ENCODE data around the gene CHRNA5.
"Not testable (repeated sequence)": the region's sequence is repeated elsewhere in the genome, so short reads cannot be mapped to it uniquely, and the experiment has no call there.

CHRNA5 gene

DNA sequence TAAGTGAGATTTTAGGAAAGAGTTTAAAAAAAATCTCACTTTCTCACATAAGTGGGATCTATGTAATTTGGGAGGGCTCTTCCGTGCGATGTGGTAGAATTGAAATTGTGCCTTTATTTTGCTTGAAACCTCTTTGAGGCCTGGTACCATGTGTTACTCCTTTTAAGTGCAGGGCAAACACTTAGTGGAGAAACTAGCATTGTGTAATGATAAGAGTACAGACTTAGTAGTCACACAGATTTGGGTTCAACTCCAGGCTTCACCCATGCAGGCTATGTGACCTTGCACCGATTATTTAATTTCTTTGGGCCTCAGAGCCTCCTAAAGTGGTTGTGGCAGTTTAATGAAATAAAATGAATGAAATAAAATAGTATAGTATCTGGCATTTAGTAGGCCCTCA lies 22.7 kb upstream of the CHRNA5 start:
- POLR2A ChIA-PET (ENCODE audit: low non-redundant PET): no interaction called here
- CTCF ChIA-PET: interaction anchor here (0.6 kb wide), 1 partner anchor 74 kb away, joined by 4 read pairs; no protein-coding TSS in a partner anchor

DNA sequence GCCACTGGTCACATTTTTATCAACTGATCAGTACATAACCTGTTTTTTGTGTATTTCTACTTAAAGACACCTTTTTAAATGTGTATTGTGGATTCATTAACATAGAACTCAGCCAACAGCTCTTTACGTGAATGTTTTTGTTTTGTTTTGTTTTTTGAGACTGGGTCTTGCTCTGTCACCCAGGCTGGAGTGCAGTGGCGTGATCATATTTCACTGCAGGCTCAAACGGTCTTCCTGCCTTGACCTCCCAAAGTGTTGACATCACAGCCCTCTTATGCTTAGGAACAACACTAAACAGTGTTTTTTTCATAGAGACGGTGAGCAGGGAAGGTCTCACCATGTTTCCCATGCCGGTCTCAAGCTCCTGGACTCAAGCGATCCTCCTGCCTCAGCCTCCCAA lies 15.1 kb upstream of the CHRNA5 start:
- no peak overlapping the region for H3K27ac ChIP-seq
- TF ChIP-seq, protein P1, sequence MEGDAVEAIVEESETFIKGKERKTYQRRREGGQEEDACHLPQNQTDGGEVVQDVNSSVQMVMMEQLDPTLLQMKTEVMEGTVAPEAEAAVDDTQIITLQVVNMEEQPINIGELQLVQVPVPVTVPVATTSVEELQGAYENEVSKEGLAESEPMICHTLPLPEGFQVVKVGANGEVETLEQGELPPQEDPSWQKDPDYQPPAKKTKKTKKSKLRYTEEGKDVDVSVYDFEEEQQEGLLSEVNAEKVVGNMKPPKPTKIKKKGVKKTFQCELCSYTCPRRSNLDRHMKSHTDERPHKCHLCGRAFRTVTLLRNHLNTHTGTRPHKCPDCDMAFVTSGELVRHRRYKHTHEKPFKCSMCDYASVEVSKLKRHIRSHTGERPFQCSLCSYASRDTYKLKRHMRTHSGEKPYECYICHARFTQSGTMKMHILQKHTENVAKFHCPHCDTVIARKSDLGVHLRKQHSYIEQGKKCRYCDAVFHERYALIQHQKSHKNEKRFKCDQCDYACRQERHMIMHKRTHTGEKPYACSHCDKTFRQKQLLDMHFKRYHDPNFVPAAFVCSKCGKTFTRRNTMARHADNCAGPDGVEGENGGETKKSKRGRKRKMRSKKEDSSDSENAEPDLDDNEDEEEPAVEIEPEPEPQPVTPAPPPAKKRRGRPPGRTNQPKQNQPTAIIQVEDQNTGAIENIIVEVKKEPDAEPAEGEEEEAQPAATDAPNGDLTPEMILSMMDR (conservative IDR thresholded peaks at IDR 0.05; ENCODE audit: low read depth): no peak
- DNase-seq (ENCODE audit: low spot score): no peak
- ChIA-PET POLR2A (ENCODE audit: low non-redundant PET) (interaction anchor here (0.8 kb wide), 1 partner anchor 7 kb away, joined by 4 read pairs; no protein-coding TSS in a partner anchor), CTCF (interaction anchor here (0.7 kb wide), 1 partner anchor 109 kb away, joined by 3 read pairs; no protein-coding TSS in a partner anchor)

More for the DNA sequence above, 22.7 kb upstream of the CHRNA5 start:
- no peak overlapping the region for H3K27ac ChIP-seq
- no peak for DNase-seq (ENCODE audit: low spot score)
- TF ChIP-seq, protein P1 (conservative IDR thresholded peaks at IDR 0.05; ENCODE audit: low read depth): no peak

DNA sequence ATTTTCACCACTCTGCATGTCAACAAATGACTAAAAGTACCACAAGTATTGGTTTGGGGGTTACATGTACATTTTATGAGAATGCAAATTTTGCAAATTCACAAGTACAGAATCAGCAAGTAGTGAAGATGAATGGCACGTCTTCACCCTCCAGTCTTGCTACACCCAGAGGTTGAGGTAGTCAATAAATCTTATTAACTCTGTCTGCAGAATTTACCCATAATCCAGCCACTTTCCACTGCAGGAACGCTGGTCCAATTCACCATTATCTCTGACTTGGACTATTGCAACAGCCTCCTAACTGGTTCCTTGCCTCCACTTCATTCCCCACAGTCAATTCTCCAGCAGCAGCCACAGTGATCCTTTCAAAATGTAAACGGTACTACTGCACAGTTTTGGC lies 14.5 kb upstream of the CHRNA5 start:
- CTCF ChIA-PET: interaction anchor here (0.7 kb wide), 1 partner anchor 108 kb away, joined by 3 read pairs; no protein-coding TSS in a partner anchor
- POLR2A ChIA-PET (ENCODE audit: low non-redundant PET): no interaction called here
- H3K27ac ChIP-seq: no peak overlapping the region

DNA sequence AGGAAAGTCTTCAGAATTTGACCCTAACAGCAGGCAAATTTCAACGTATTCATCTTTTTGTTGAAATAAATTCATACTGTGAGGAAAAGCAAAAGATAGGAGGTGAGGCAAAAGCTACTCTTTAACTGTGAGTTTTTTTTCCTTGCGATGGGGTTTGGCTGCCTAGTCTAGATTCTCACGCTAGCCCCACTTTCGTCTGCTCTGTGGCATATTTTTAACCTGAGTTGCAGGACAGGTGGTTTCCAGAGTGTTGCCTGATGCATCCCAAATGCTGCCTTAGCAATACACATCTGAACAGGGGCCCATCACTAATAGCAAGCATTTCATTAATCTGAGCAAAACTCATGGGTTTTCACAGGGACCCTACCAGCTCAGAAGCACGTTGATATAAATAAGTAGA lies 13.4 kb upstream of the CHRNA5 start:
- POLR2A ChIA-PET (ENCODE audit: low non-redundant PET): no interaction called here
- no peak for DNase-seq (ENCODE audit: low spot score)

More for the DNA sequence above, 14.5 kb upstream of the CHRNA5 start:
- no peak for DNase-seq (ENCODE audit: low spot score)
- TF ChIP-seq, protein P1 (conservative IDR thresholded peaks at IDR 0.05; ENCODE audit: low read depth): no peak

DNA sequence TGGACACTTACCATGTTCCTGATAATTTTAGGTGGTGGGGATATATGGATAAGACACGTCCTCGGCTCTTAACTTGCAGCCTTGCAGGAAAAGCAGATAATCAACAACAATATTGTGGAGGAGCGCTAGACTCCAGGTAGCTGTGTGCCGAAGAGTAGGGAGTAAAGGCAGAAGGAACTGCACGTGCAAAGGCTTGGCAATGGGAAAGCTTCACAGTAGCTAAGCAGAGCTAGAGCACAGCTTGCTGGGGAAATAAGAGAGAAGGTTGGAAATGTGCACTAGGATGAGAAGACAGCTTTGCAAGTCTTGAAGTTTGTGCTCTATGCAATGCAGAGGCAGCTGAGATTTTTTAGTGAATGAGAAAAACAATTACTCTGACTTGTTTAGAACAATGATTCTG lies 12.7 kb upstream of the CHRNA5 start:
- no peak overlapping the region for H3K27ac ChIP-seq
- no peak for DNase-seq (ENCODE audit: low spot score)
- POLR2A ChIA-PET (ENCODE audit: low non-redundant PET): no interaction called here
- CTCF ChIA-PET: interaction anchor here (0.6 kb wide), 1 partner anchor 12 kb away, joined by 3 read pairs; no protein-coding TSS in a partner anchor
- TF ChIP-seq, protein P1 (conservative IDR thresholded peaks at IDR 0.05; ENCODE audit: low read depth): no peak

More for the DNA sequence above, 13.4 kb upstream of the CHRNA5 start:
- CTCF ChIA-PET: interaction anchor here (0.7 kb wide), 1 partner anchor 33 kb away, joined by 3 read pairs; no protein-coding TSS in a partner anchor
- TF ChIP-seq, protein P1 (conservative IDR thresholded peaks at IDR 0.05; ENCODE audit: low read depth): no peak
- H3K27ac ChIP-seq: no peak overlapping the region

DNA sequence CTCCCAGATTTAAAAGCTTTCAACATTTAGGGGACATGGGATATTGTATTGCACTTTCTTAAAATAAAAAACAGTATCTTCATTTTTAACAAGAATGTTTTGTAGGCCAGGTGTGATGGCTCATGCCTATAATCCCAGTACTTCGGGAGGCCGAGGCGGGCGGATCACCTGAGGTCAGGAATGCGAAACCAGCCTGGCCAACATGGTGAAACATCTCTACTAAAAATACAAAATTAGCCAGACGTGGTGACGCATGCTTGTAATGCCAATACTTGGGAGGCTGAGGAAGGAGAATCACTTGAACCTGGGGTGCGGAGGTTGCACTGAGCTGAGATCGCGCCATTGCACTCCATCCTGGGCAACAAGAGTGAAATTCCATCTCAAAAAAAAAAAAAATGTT lies 5.1 kb upstream of the CHRNA5 start:
- CTCF ChIA-PET: interaction anchor here (1.0 kb wide), 1 partner anchor 20 kb away, joined by 3 read pairs; the partner anchor contains the start of gene PSMA4
- POLR2A ChIA-PET (ENCODE audit: low non-redundant PET): not testable (repeated sequence)

DNA sequence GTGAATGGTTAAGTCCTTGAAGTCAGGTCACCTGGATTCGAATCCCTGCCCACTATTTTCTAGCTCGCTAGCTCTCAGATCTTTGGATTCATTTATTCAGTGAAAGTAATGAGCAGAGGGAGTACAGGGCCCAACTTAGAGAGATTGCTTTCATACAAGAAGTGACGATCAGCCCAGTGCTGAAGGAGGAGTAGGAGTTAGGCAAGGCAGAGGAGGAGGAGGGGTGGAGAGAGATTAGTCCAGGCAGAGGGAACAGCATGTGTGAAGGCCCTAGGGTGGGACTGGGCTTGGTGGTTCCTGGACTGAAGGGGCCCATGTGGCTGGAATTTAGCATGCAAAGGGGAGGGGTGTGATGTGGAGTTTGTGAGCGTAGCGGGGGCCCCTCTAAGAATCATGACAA lies 3.8 kb upstream of the CHRNA5 start:
- DNase-seq (ENCODE audit: low spot score): no peak
- TF ChIP-seq, protein P1 (conservative IDR thresholded peaks at IDR 0.05; ENCODE audit: low read depth): no peak
- ChIA-PET CTCF (no interaction called here), POLR2A (ENCODE audit: low non-redundant PET) (no interaction called here)
- H3K27ac ChIP-seq: no peak overlapping the region

More for the DNA sequence above, 5.1 kb upstream of the CHRNA5 start:
- H3K27ac ChIP-seq; DNase-seq (ENCODE audit: low spot score): not testable (repeated sequence)

All from RWPE1 (cell line).